Gastrocnemius medialis (tissue), 4 donors: ENCODE measurements around the gene KATNB1. TPM values are rescaled to one million over a fixed set of nuclear protein-coding genes. Genes with fewer than 3 reads are reported as not detected.

Source experiments
- ATAC-seq, 2 donors: fragments of 150-250 bp; one replicate each; pipeline ENCODE4 v1.9.1; 2016
- DNase-seq, 2 donors: peaks; one replicate each; pipeline ENCODE4 v3.0.0-alpha.2; 2019
- H3K27ac ChIP-seq, 4 donors: fragments of 200-600 bp; sonication (generic); 1 replicate in 1 of 4; 2 replicates in 3 of 4; pipeline ENCODE4 v1.5.1; 2016 to 2018; ENCODE audit warnings: mild to moderate bottlenecking in 2 of 4, moderate library complexity in 1 of 4
- H3K27me3 ChIP-seq, 3 donors: fragments of 200-600 bp; sonication (generic) in 2 of 3; 1 replicate in 1 of 3; 2 replicates in 2 of 3; pipeline versions ENCODE4 v1.5.1 to v1.6.0; 2016 to 2019; ENCODE audit warnings: mild to moderate bottlenecking in 1 of 3, moderate library complexity in 1 of 3
- H3K36me3 ChIP-seq, 2 donors: fragments of 200-600 bp; sonication (generic) in 1 of 2; one replicate each; pipeline ENCODE4 v1.5.1; 2017 to 2018
- H3K4me1 ChIP-seq, 2 donors: fragments of 200-600 bp; sonication (generic) in 1 of 2; one replicate each; pipeline ENCODE4 v1.5.1; 2016 to 2017; ENCODE audit warnings: mild to moderate bottlenecking in 2 of 2
- H3K4me3 ChIP-seq, 4 donors: fragments of 200-600 bp; sonication (generic) in 3 of 4; 1 replicate in 1 of 4; 2 replicates in 3 of 4; pipeline ENCODE4 v1.5.1; 2016 to 2019; ENCODE audit warnings: mild to moderate bottlenecking in 2 of 4
- H3K9me3 ChIP-seq, 3 donors: fragments of 200-600 bp; sonication (generic) in 2 of 3; 1 replicate in 1 of 3; 2 replicates in 2 of 3; pipeline ENCODE4 v1.5.1; 2016 to 2019
- CTCF ChIP-seq, 5 experiments: fragments of 450-650 bp in 3 of 5; fragments of 200-600 bp in 2 of 5; sonication (generic) in 2 of 5; IDR thresholded peaks in 4 of 5; conservative IDR thresholded peaks in 1 of 5; 1 replicate in 4 of 5; 2 replicates in 1 of 5; pipeline ENCODE4 v1.5.1; 2016 to 2019; ENCODE audit warnings: antibody characterized with exemption in 5 of 5, mild to moderate bottlenecking in 3 of 5, moderate library complexity in 3 of 5
- POLR2A ChIP-seq, 2 donors: fragments of 450-650 bp; IDR thresholded peaks; one replicate each; pipeline ENCODE4 v1.6.1; 2017; ENCODE audit warnings: antibody characterized with exemption in 2 of 2, mild to moderate bottlenecking in 2 of 2, moderate library complexity in 2 of 2
- in situ Hi-C, 4 donors: fragments of 200-750 bp; cut with MboI; loops; one replicate each; pipeline versions ENCODE4 v1.15.0 to v1.8.0; 2017; ENCODE audit warnings: low sequenced_read_pairs in 4 of 4
- intact Hi-C: fragments of 100-400 bp; cut with DNase I; formaldehyde crosslinking; loops from one replicate; pipeline ENCODE4 v1.15.1; 2023; ENCODE audit warnings: low total_unique reads
- total RNA-seq, 4 donors: library from RNA; depleted of rRNA; stranded (reverse); fragments of >200 nt; gene quantifications; one replicate each; pipeline versions ENCODE4 v1.1.0 to v1.2.3, GENCODE V29; 2016

The KATNB1 gene
- total RNA-seq, 4 donors from 2014 or later: 10.7 to 18.0 (median 14.2) TPM

GRCh38 chr16:57694231-57694724 is 41.3 kb upstream of the KATNB1 start:
- ATAC-seq (no peak), DNase-seq (no peak)
- H3K4me3 ChIP-seq: no peak overlapping the region
- intact Hi-C loops (no loop called here), in situ Hi-C loops (no loop called here)
- H3K4me1 ChIP-seq: no peaks in the 10 kb centered on the region
- TF ChIP-seq POLR2A (IDR thresholded peaks at IDR 0.05): no peak
- no peak for TF ChIP-seq CTCF (IDR thresholded peaks at IDR 0.05 in 4 of 5, conservative IDR thresholded peaks at IDR 0.05 in 1 of 5)
- H3K27me3 ChIP-seq: peaks cover 0 to 5% (median 0%) of the 10 kb centered on the region in 3 donors
- no peak overlapping the region for H3K27ac ChIP-seq
- H3K36me3 ChIP-seq: no peaks in the 10 kb centered on the region
- no peaks in the 10 kb centered on the region for H3K9me3 ChIP-seq

- Histone ChIP-seq H3K27ac (no peak within 1 kb of the TSS), H3K9me3 (no peaks in the 10 kb centered on the region), H3K27me3 (peaks cover 0 to 5% (median 0%) of the 10 kb centered on the region in 3 donors), H3K4me3 (no peak within 1 kb of the TSS), H3K4me1 (no peaks in the 10 kb centered on the region), H3K36me3 (no peaks in the 10 kb centered on the region)
- TF ChIP-seq POLR2A (IDR thresholded peaks at IDR 0.05) (no peak), CTCF (IDR thresholded peaks at IDR 0.05 in 4 of 5, conservative IDR thresholded peaks at IDR 0.05 in 1 of 5) (no peak)
- in situ Hi-C loops: no loop called here
- intact Hi-C loops: no loop called here
- ATAC-seq (no peak), DNase-seq (no peak)
These were observed 40.6 kb upstream of the KATNB1 start, which contains the start of gene DRC7 for GRCh38 chr16:57694725-57695679. Gene DRC7 (plus strand): TSS chr16:57694806. CDS start chr16:57697950, 3,144 bp downstream.

- no peaks in the 10 kb centered on the region for H3K4me1 ChIP-seq
- no peaks in the 10 kb centered on the region for H3K27me3 ChIP-seq
- intact Hi-C loops (no loop called here), in situ Hi-C loops (no loop called here)
- no peak overlapping the region for H3K27ac ChIP-seq
- H3K9me3 ChIP-seq: no peaks in the 10 kb centered on the region
- DNase-seq (no peak), ATAC-seq (no peak)
- H3K4me3 ChIP-seq: no peak overlapping the region
- H3K36me3 ChIP-seq: no peaks in the 10 kb centered on the region
- TF ChIP-seq POLR2A (IDR thresholded peaks at IDR 0.05) (no peak), CTCF (IDR thresholded peaks at IDR 0.05 in 4 of 5, conservative IDR thresholded peaks at IDR 0.05 in 1 of 5) (no peak)
These were observed 39.9 kb upstream of the KATNB1 start for GRCh38 chr16:57695680-57696069.

- in situ Hi-C loops: no loop called here
- H3K27me3 ChIP-seq: no peaks in the 10 kb centered on the region
- no peak for ATAC-seq
These were observed 39.3 kb upstream of the KATNB1 start for GRCh38 chr16:57696240-57696639.

More at GRCh38 chr16:57696240-57696639, 39.3 kb upstream of the KATNB1 start:
- Histone ChIP-seq H3K4me1 (no peaks in the 10 kb centered on the region), H3K4me3 (no peak overlapping the region), H3K27ac (no peak overlapping the region), H3K9me3 (no peaks in the 10 kb centered on the region), H3K36me3 (no peaks in the 10 kb centered on the region)
- TF ChIP-seq POLR2A (IDR thresholded peaks at IDR 0.05) (no peak), CTCF (IDR thresholded peaks at IDR 0.05 in 4 of 5, conservative IDR thresholded peaks at IDR 0.05 in 1 of 5) (no peak)
- DNase-seq: no peak
- intact Hi-C loops: no loop called here
